SH-SY5Y (cell line): Measurements from ENCODE around the gene BAHD1.

Experiments
- GATA2 ChIP-seq: IDR thresholded peaks from 2 replicates; pipeline ENCODE4 v1.6.1; 2011; ENCODE audit warnings: mild to moderate bottlenecking, low read depth, low read length
- GATA3 ChIP-seq: IDR thresholded peaks from 2 replicates; pipeline ENCODE4 v1.6.1; 2011; ENCODE audit warnings: low read depth, mild to moderate bottlenecking, low read length, moderate library complexity

DNA sequence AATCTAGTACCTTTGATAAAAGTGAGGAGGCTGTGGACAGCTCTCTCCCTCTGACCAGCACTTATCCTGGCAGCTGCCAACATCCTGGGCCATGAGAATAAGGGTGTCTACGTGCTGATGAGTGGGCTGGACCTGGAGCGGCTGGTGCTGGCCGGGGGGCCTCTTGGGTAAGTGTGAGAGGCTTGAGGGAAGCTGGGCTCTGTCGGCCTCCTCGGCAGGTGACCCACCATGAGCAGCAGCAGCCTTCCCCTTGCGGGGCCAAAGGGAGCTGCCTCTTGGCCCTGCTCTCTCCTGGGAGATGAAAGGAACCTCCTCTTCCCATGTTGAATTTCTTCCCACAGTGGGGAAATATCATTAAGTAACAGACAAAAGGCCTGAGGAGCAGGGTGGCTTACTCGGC is 25.9 kb upstream of the BAHD1 start:
- no peak for TF ChIP-seq GATA2
- TF ChIP-seq GATA3: no peak
